Breast epithelium (tissue), 3 donors: Measurements from ENCODE around the gene CCDC39.

Experiments used
- POLR2A ChIP-seq: fragments of 450-650 bp; IDR thresholded peaks from one replicate; pipeline ENCODE4 v1.6.1; 2016; ENCODE audit warnings: antibody characterized with exemption, mild to moderate bottlenecking, moderate library complexity
- POLR2AphosphoS5 ChIP-seq, 3 donors: sonication (generic); formaldehyde crosslinking; IDR thresholded peaks; one replicate each; pipeline ENCODE4 v1.6.1; 2017; ENCODE audit warnings: antibody characterized with exemption in 3 of 3
- TF ChIP-seq, protein P1 (sequence below), 3 donors: fragments of 450-650 bp; IDR thresholded peaks; one replicate each; pipeline ENCODE4 v1.5.1; 2016 to 2017; ENCODE audit warnings: antibody characterized with exemption in 3 of 3, mild to moderate bottlenecking in 3 of 3, moderate library complexity in 3 of 3

DNA sequence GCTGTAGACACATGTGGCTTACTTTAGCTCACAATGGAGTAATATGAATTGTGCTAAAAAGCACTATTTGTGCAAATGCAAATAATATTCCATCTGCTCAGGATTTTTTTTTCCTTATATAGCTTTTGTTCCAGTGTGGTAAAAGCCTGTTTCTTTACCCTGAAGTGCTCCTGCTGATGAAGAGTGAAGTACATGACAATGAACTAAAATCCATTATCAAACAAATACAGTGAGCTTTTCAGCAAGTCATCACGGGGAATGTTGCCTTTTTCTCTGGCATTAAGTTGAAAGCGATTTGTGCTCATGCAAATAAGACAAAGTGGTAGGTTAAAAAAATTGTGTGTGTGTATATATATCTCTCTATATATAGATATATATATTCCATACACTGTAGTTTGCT is 28.6 kb upstream of the CCDC39 start:
- no peak for TF ChIP-seq POLR2A
- TF ChIP-seq, protein P1, sequence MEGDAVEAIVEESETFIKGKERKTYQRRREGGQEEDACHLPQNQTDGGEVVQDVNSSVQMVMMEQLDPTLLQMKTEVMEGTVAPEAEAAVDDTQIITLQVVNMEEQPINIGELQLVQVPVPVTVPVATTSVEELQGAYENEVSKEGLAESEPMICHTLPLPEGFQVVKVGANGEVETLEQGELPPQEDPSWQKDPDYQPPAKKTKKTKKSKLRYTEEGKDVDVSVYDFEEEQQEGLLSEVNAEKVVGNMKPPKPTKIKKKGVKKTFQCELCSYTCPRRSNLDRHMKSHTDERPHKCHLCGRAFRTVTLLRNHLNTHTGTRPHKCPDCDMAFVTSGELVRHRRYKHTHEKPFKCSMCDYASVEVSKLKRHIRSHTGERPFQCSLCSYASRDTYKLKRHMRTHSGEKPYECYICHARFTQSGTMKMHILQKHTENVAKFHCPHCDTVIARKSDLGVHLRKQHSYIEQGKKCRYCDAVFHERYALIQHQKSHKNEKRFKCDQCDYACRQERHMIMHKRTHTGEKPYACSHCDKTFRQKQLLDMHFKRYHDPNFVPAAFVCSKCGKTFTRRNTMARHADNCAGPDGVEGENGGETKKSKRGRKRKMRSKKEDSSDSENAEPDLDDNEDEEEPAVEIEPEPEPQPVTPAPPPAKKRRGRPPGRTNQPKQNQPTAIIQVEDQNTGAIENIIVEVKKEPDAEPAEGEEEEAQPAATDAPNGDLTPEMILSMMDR (IDR thresholded peaks at IDR 0.05): no peak
- TF ChIP-seq POLR2AphosphoS5 (IDR thresholded peaks at IDR 0.05): no peak
